ENCODE data around the gene MTRFR. TPM values are rescaled to one million over a fixed set of nuclear protein-coding genes. Genes with fewer than 3 reads are reported as not detected.
A peak's percentile ranks its signal among the peaks of the same experiment; 100 is the strongest.

Gene MTRFR
- polyA plus RNA-seq, result 6.9 to 12.3 TPM (median 8.5 TPM) in 3 replicates
- polyA plus RNA-seq (2011; ENCODE audit: low read depth), result 16.4 TPM
- 6.4 and 7.6 TPM in 2 replicates for polyA plus RNA-seq (2011; cell fraction: cytosol; rRNA removed)
- 7.9 and 8.6 TPM in 2 replicates for polyA plus RNA-seq (2011; cell fraction: nucleus; rRNA removed)
- polyA plus RNA-seq (2012; ENCODE audit: low replicate concordance), result 8.7 and 13.4 TPM in 2 replicates
- polyA minus RNA-seq, result 8.6 to 12.4 TPM (median 10.5 TPM) in 3 replicates
- 8.4 TPM for polyA minus RNA-seq (2011; cell fraction: cytosol; rRNA and poly(A)+ RNA removed)
- 7.4 and 8.8 TPM in 2 replicates for polyA minus RNA-seq (2011; cell fraction: nucleus; rRNA and poly(A)+ RNA removed)

GRCh38 chr12:123232807-123233504 lies at the start of gene MTRFR, which contains the start of gene MPHOSPH9:
TSS of gene MTRFR (plus strand) at chr12:123233436. CDS start at chr12:123253675, 20,239 bp downstream.
TSS of gene MPHOSPH9 (minus strand) at chr12:123233141. CDS start at chr12:123230364, 2,777 bp downstream.
- Histone ChIP-seq H3K9me3 (ENCODE audit: control insufficient read depth, low read depth, low read length) (no peaks in the 10 kb centered on the region), H3K27me3 (ENCODE audit: control insufficient read depth, extremely low read depth, insufficient read depth, low read length) (no peaks in the 10 kb centered on the region), H3K4me2 (ENCODE audit: control insufficient read depth, extremely low read depth, insufficient read depth, low read depth, low read length) (peak within 1 kb of the TSS; percentile 94), H3K4me1 (ENCODE audit: control insufficient read depth, extremely low read depth, insufficient read depth, low read length) (peaks cover 25% of the 10 kb centered on the region), H3K79me2 (ENCODE audit: control insufficient read depth, insufficient read depth, low read length) (peaks cover 43% of the 10 kb centered on the region), H4K20me1 (ENCODE audit: control insufficient read depth, extremely low read depth, insufficient read depth, low read length) (no peaks in the 10 kb centered on the region), H3K9ac (ENCODE audit: control insufficient read depth, extremely low read depth, insufficient read depth, low read length) (peak within 1 kb of the TSS; percentile 86), H3K9me1 (ENCODE audit: control insufficient read depth, extremely low read depth, insufficient read depth, low read length) (no peaks in the 10 kb centered on the region), H2AFZ (ENCODE audit: control insufficient read depth, low read length) (peak within 1 kb of the TSS; percentile 95), H3K4me3 (ENCODE audit: control insufficient read depth in 2 of 3, extremely low read depth in 1 of 3, insufficient read depth in 2 of 3, low read depth in 1 of 3, low read length in 3 of 3) (peak within 1 kb of the TSS; percentile 66 to 98 (median 97)), H3K27ac (ENCODE audit: control insufficient read depth, insufficient read depth, low read length) (peak within 1 kb of the TSS; percentile 79), H3K36me3 (ENCODE audit: control insufficient read depth in 2 of 2, extremely low read depth in 1 of 2, insufficient read depth in 2 of 2, low read length in 2 of 2) (peaks cover 3 to 10% of the 10 kb centered on the region in 2 experiments)
- FAIRE-seq, result peak; percentile 90
- TF ChIP-seq CTCF (optimal IDR thresholded peaks at IDR 0.05 in 1 of 3, IDR thresholded peaks at IDR 0.05 in 1 of 3, conservative IDR thresholded peaks at IDR 0.05 in 1 of 3; ENCODE audit: extremely low read depth in 1 of 3, insufficient read depth in 2 of 3, low read length in 3 of 3), result no peak
- no peak for TF ChIP-seq EZH2 (IDR thresholded peaks at IDR 0.05; ENCODE audit: low read length)
- dilution Hi-C loops (cut with MboI; ENCODE audit: extremely low pct_ligation_motif_present, low sequenced_read_pairs), result no loop called here
- peak; percentile 96 for DNase-seq (ENCODE audit: low read depth, low spot score)

- H3K4me2 ChIP-seq (ENCODE audit: control insufficient read depth, extremely low read depth, insufficient read depth, low read depth, low read length), result no peak overlapping the region
- no peak overlapping the region for H3K9ac ChIP-seq (ENCODE audit: control insufficient read depth, extremely low read depth, insufficient read depth, low read length)
- no peaks in the 10 kb centered on the region for H3K9me3 ChIP-seq (ENCODE audit: control insufficient read depth, low read depth, low read length)
- H4K20me1 ChIP-seq (ENCODE audit: control insufficient read depth, extremely low read depth, insufficient read depth, low read length), result no peaks in the 10 kb centered on the region
- no peak overlapping the region for H3K27ac ChIP-seq (ENCODE audit: control insufficient read depth, insufficient read depth, low read length)
- DNase-seq (ENCODE audit: low read depth, low spot score) (no peak), FAIRE-seq (no peak)
- no peak for TF ChIP-seq CTCF (optimal IDR thresholded peaks at IDR 0.05 in 1 of 3, IDR thresholded peaks at IDR 0.05 in 1 of 3, conservative IDR thresholded peaks at IDR 0.05 in 1 of 3; ENCODE audit: extremely low read depth in 1 of 3, insufficient read depth in 2 of 3, low read length in 3 of 3)
- no peak for TF ChIP-seq EZH2 (IDR thresholded peaks at IDR 0.05; ENCODE audit: low read length)
- H3K4me3 ChIP-seq (ENCODE audit: control insufficient read depth in 2 of 3, extremely low read depth in 1 of 3, insufficient read depth in 2 of 3, low read depth in 1 of 3, low read length in 3 of 3), result no peak overlapping the region
- peaks cover 0 to 2% of the 10 kb centered on the region in 2 experiments for H3K36me3 ChIP-seq (ENCODE audit: control insufficient read depth in 2 of 2, extremely low read depth in 1 of 2, insufficient read depth in 2 of 2, low read length in 2 of 2)
- H3K4me1 ChIP-seq (ENCODE audit: control insufficient read depth, extremely low read depth, insufficient read depth, low read length), result peaks cover 5% of the 10 kb centered on the region
- H3K9me1 ChIP-seq (ENCODE audit: control insufficient read depth, extremely low read depth, insufficient read depth, low read length), result no peaks in the 10 kb centered on the region
- H3K79me2 ChIP-seq (ENCODE audit: control insufficient read depth, insufficient read depth, low read length), result no peaks in the 10 kb centered on the region
- no peaks in the 10 kb centered on the region for H3K27me3 ChIP-seq (ENCODE audit: control insufficient read depth, extremely low read depth, insufficient read depth, low read length)
- H2AFZ ChIP-seq (ENCODE audit: control insufficient read depth, low read length), result no peak overlapping the region
- dilution Hi-C loops (cut with MboI; ENCODE audit: extremely low pct_ligation_motif_present, low sequenced_read_pairs), result no loop called here
Observed at GRCh38 chr12:123187637-123188036, 45.6 kb upstream of the MTRFR start.

All from keratinocyte (primary cell).